ENCODE measurements around the gene PADI3. TPM values are rescaled to one million over a fixed set of nuclear protein-coding genes. Genes with fewer than 3 reads are reported as not detected.

PADI3 gene
- total and polyA plus RNA-seq, 2 of the 8 experiments (the other 6 are each of a cell fraction or from before 2014, with no cell fraction given): 0.37 to 0.94 TPM

- Histone ChIP-seq H2BK12ac (ENCODE audit: low read depth, low read length) (no peak overlapping the region), H3K27ac (ENCODE audit: low read depth, low read length) (no peak overlapping the region), H4K20me1 (replicated peaks in 1 of 2; ENCODE audit: control insufficient read depth in 1 of 2, insufficient read depth in 2 of 2, low read length in 2 of 2) (no peaks in the 10 kb centered on the region), H4K8ac (ENCODE audit: extremely low read depth, insufficient read depth, low read length) (no peak overlapping the region), H3K4me3 (ENCODE audit: extremely low read depth in 1 of 4, insufficient read depth in 2 of 4, low read depth in 3 of 4, low read length in 4 of 4) (no peak overlapping the region), H2BK20ac (ENCODE audit: low read length) (no peak overlapping the region), H3K23me2 (ENCODE audit: low read depth, low read length) (peaks cover 2% of the 10 kb centered on the region; the same call in 1 of the 2 replicates), H3K9me3 (ENCODE audit: insufficient read depth in 2 of 2, low read depth in 1 of 2, low read length in 1 of 2) (no peaks in the 10 kb centered on the region), H2BK5ac (ENCODE audit: low read depth, low read length) (no peak overlapping the region), H3K56ac (replicated peaks; ENCODE audit: insufficient read length, low read depth, low read length) (no peak overlapping the region), H3K23ac (ENCODE audit: insufficient read length) (no peak overlapping the region), H3K4ac (replicated peaks; ENCODE audit: insufficient read length, low read depth, low read length) (no peak overlapping the region), H3K36me3 (ENCODE audit: control insufficient read depth in 2 of 4, insufficient read depth in 4 of 4, low read length in 3 of 4) (no peaks in the 10 kb centered on the region), H4K91ac (replicated peaks; ENCODE audit: insufficient read length, low read length) (no peak overlapping the region), H3K79me1 (ENCODE audit: low read depth, low read length) (no peaks in the 10 kb centered on the region), H2BK15ac (ENCODE audit: low read length) (no peak overlapping the region), H3K4me2 (ENCODE audit: insufficient read depth in 1 of 2, low read depth in 2 of 2, low read length in 2 of 2) (no peak overlapping the region), H3K79me2 (ENCODE audit: control insufficient read depth in 1 of 2, insufficient read depth in 2 of 2, low read length in 2 of 2) (no peaks in the 10 kb centered on the region), H3K9ac (replicated peaks in 1 of 4; ENCODE audit: extremely low read depth in 1 of 4, low read depth in 3 of 4, low read length in 3 of 4) (no peak overlapping the region), H2AFZ (ENCODE audit: low read length) (no peak overlapping the region), H3K14ac (ENCODE audit: insufficient read length) (no peak overlapping the region), H3K4me1 (replicated peaks in 1 of 4; ENCODE audit: control insufficient read depth in 3 of 4, insufficient read depth in 4 of 4, low read length in 3 of 4) (no peaks in the 10 kb centered on the region; a peak in 1 of 7 replicates), H4K5ac (ENCODE audit: insufficient read length, low read depth, low read length) (no peak overlapping the region), H2AK5ac (ENCODE audit: low read depth, low read length) (no peak overlapping the region), H2BK120ac (replicated peaks; ENCODE audit: low read depth, low read length) (no peak overlapping the region), H3K18ac (ENCODE audit: extremely low read depth, low read length) (no peak overlapping the region), H3K27me3 (replicated peaks in 1 of 4; ENCODE audit: control insufficient read depth in 3 of 4, extremely low read depth in 1 of 4, insufficient read depth in 3 of 4, low read length in 3 of 4) (no peaks in the 10 kb centered on the region)
- CTCF ChIA-PET (ENCODE audit: partially characterized antibody): interaction anchor here (0.7 to 1.9 kb wide), 8 partner anchors 13 to 140 kb away, joined by 3 to 11 read pairs (median 4); no protein-coding TSS in a partner anchor
- DNase-seq (ENCODE audit: low read depth in 1 of 2, low spot score in 2 of 2) (no peak), FAIRE-seq (no peak)
- POLR2A ChIA-PET (ENCODE audit: partially characterized antibody): interaction anchor here (1.1 kb wide), 1 partner anchor 10 kb away, joined by 3 read pairs; no protein-coding TSS in a partner anchor
- WGBS, 2 experiments (ENCODE audit: extremely low coverage in 1 of 2, insufficient coverage in 1 of 2, insufficient read length in 1 of 2, insufficient replicate concordance in 2 of 2, low coverage in 1 of 2, low lambda C conversion rate in 2 of 2, missing lambda C conversion rate in 1 of 2): 90% methylated on average over 8 of the region's 8 CpGs; no CpG with 5 or more reads in 1 of the 2 experiments
- no peak for TF ChIP-seq CBX5 (IDR thresholded peaks at IDR 0.05; ENCODE audit: low read depth, low read length)
- TF ChIP-seq SP4 (IDR thresholded peaks at IDR 0.05; ENCODE audit: low read length): no peak
- no peak for TF ChIP-seq ATF2 (IDR thresholded peaks at IDR 0.05; ENCODE audit: low read length)
- no peak for TF ChIP-seq NRF1 (IDR thresholded peaks at IDR 0.05; ENCODE audit: low read depth, low read length)
- no peak for TF ChIP-seq E2F6 (IDR thresholded peaks at IDR 0.05)
- no peak for TF ChIP-seq SAP30 (IDR thresholded peaks at IDR 0.05; ENCODE audit: insufficient read depth, insufficient replicate concordance, low read length)
- TF ChIP-seq CBX8 (IDR thresholded peaks at IDR 0.05; ENCODE audit: borderline replicate concordance, low read depth, low read length): no peak
- no peak for TF ChIP-seq BRCA1 (IDR thresholded peaks at IDR 0.05; ENCODE audit: low read depth, low read length)
- TF ChIP-seq BACH1 (IDR thresholded peaks at IDR 0.05; ENCODE audit: low read length): no peak
- TF ChIP-seq KDM1A (IDR thresholded peaks at IDR 0.05; ENCODE audit: borderline replicate concordance, low read length): no peak
- TF ChIP-seq RNF2 (IDR thresholded peaks at IDR 0.05; ENCODE audit: borderline replicate concordance, low read depth, low read length, missing control alignments, poor library complexity, severe bottlenecking): no peak
Observed at GRCh38 chr1:17200246-17200645, 48.7 kb upstream of the PADI3 start.

All from H1 (cell line).